H1 (cell line): ENCODE data around the gene VIPR1. TPM values are rescaled to one million over a fixed set of nuclear protein-coding genes. Genes with fewer than 3 reads are reported as not detected.

Experiments
- CTCF ChIA-PET: fragments of 300-600 bp; sonication (Branson Sonifier 250); formaldehyde crosslinking; loops from one replicate; lab custom pipeline; 2021; ENCODE audit not compliant: partially characterized antibody; lab: Charles Lee
- POLR2A ChIA-PET: fragments of 300-600 bp; sonication (Branson Sonifier 250); formaldehyde crosslinking; loops from one replicate; lab custom pipeline; 2021; ENCODE audit warnings: inconsistent platforms; ENCODE audit not compliant: partially characterized antibody; lab: Charles Lee
- DNase-seq, 2 experiments: peaks; one replicate each; pipeline versions ENCODE4 v3.0.0 to v3.0.0-alpha.2; 2010 to 2022; ENCODE audit warnings: low spot score in 2 of 2, low read depth in 1 of 2, mixed read lengths in 1 of 2
- FAIRE-seq: peaks from 2 replicates; lab custom pipeline; 2011; peaks lifted over from hg19 to GRCh38; lab: Jason Lieb, UNC
- H2AFZ ChIP-seq: 2 replicates; pipeline ENCODE4 v1.8.1; 2012; ENCODE audit warnings: low read length, inconsistent platforms
- H2AK5ac ChIP-seq: 2 replicates; pipeline ENCODE4 v1.6.1; 2013; ENCODE audit warnings: low read depth, low read length
- H2BK120ac ChIP-seq: replicated peaks from 2 replicates; pipeline ENCODE3; 2013; ENCODE audit warnings: low read depth, low read length, inconsistent platforms
- H2BK12ac ChIP-seq: 2 replicates; pipeline ENCODE4 v1.6.1; 2013; ENCODE audit warnings: low read depth, low read length
- H2BK15ac ChIP-seq: 2 replicates; pipeline ENCODE4 v1.6.1; 2013; ENCODE audit warnings: low read length
- H2BK20ac ChIP-seq: 2 replicates; pipeline ENCODE4 v1.6.1; 2013; ENCODE audit warnings: low read length
- H2BK5ac ChIP-seq: 2 replicates; pipeline ENCODE4 v1.6.1; 2013; ENCODE audit warnings: low read depth, low read length
- H3K14ac ChIP-seq: 2 replicates; pipeline ENCODE4 v1.6.1; 2013; ENCODE audit warnings: inconsistent platforms; ENCODE audit not compliant: insufficient read length
- H3K18ac ChIP-seq: 2 replicates; pipeline ENCODE4 v1.6.1; 2013; ENCODE audit warnings: low read length; ENCODE audit errors: extremely low read depth
- H3K23ac ChIP-seq: 2 replicates; pipeline ENCODE4 v1.6.1; 2013; ENCODE audit warnings: inconsistent platforms; ENCODE audit not compliant: insufficient read length
- H3K23me2 ChIP-seq: 2 replicates; pipeline ENCODE4 v1.6.1; 2013; ENCODE audit warnings: low read depth, low read length
- H3K27ac ChIP-seq: 2 replicates; pipeline ENCODE4 v1.6.1; 2011; ENCODE audit warnings: low read depth, low read length, inconsistent platforms
- H3K27me3 ChIP-seq, 4 experiments: replicated peaks in 1 of 4; 1 replicate in 1 of 4; 2 replicates in 3 of 4; pipeline versions ENCODE4 v1.6.1 to v1.8.1; 2011 to 2013; ENCODE audit warnings: low read length in 3 of 4, mild to moderate bottlenecking in 3 of 4, inconsistent platforms in 2 of 4, mixed read lengths in 2 of 4, moderate library complexity in 1 of 4; ENCODE audit not compliant: control insufficient read depth in 3 of 4, insufficient read depth in 3 of 4; ENCODE audit errors: extremely low read depth in 1 of 4
- H3K36me3 ChIP-seq, 4 experiments: 2 replicates each; pipeline versions ENCODE4 v1.6.1 to v1.8.1; 2011 to 2013; ENCODE audit warnings: mild to moderate bottlenecking in 4 of 4, low read length in 3 of 4, moderate library complexity in 2 of 4, control low read depth in 1 of 4, inconsistent platforms in 1 of 4; ENCODE audit not compliant: insufficient read depth in 4 of 4, control insufficient read depth in 2 of 4
- H3K4ac ChIP-seq: replicated peaks from 2 replicates; pipeline ENCODE3; 2013; ENCODE audit warnings: low read length, low read depth, mixed read lengths, inconsistent platforms; ENCODE audit not compliant: insufficient read length
- H3K4me1 ChIP-seq, 4 experiments: replicated peaks in 1 of 4; 1 replicate in 1 of 4; 2 replicates in 3 of 4; pipeline versions ENCODE4 v1.6.1 to v1.8.1; 2011 to 2013; ENCODE audit warnings: low read length in 3 of 4, inconsistent platforms in 2 of 4, mixed read lengths in 1 of 4; ENCODE audit not compliant: insufficient read depth in 4 of 4, control insufficient read depth in 3 of 4
- H3K4me2 ChIP-seq, 2 experiments: 2 replicates each; pipeline versions ENCODE4 v1.6.1 to v1.8.1; 2011 to 2013; ENCODE audit warnings: low read depth in 2 of 2, low read length in 2 of 2, control low read depth in 1 of 2, inconsistent platforms in 1 of 2, mild to moderate bottlenecking in 1 of 2; ENCODE audit not compliant: insufficient read depth in 1 of 2
- H3K4me3 ChIP-seq, 4 experiments: fragments of 200-600, 300-600 bp in 1 of 4; sonication (generic), shearing (Covaris generic), sonication (Bioruptor Twin) in 1 of 4; 2 replicates each; pipeline versions ENCODE4 v1.5.1 to v1.8.1; 2011 to 2016; ENCODE audit warnings: low read length in 4 of 4, low read depth in 3 of 4, control low read depth in 2 of 4, inconsistent platforms in 2 of 4, mild to moderate bottlenecking in 2 of 4, mixed read lengths in 1 of 4, moderate library complexity in 1 of 4; ENCODE audit not compliant: insufficient read depth in 2 of 4; ENCODE audit errors: extremely low read depth in 1 of 4
- H3K56ac ChIP-seq: replicated peaks from 2 replicates; pipeline ENCODE3; 2013; ENCODE audit warnings: low read depth, mild to moderate bottlenecking, mixed read lengths, low read length, inconsistent platforms; ENCODE audit not compliant: insufficient read length
- H3K79me1 ChIP-seq: 2 replicates; pipeline ENCODE4 v1.6.1; 2013; ENCODE audit warnings: low read depth, low read length, control low read depth
- H3K79me2 ChIP-seq, 2 experiments: 2 replicates each; pipeline versions ENCODE4 v1.6.1 to v1.8.1; 2012 to 2013; ENCODE audit warnings: low read length in 2 of 2, mild to moderate bottlenecking in 2 of 2, inconsistent platforms in 1 of 2; ENCODE audit not compliant: insufficient read depth in 2 of 2, control insufficient read depth in 1 of 2
- H3K9ac ChIP-seq, 4 experiments: replicated peaks in 1 of 4; 1 replicate in 1 of 4; 2 replicates in 3 of 4; pipeline versions ENCODE4 v1.6.1 to v1.8.1; 2011 to 2013; ENCODE audit warnings: low read depth in 3 of 4, low read length in 3 of 4, control low read depth in 2 of 4, mild to moderate bottlenecking in 2 of 4, moderate library complexity in 2 of 4, inconsistent platforms in 1 of 4; ENCODE audit errors: extremely low read depth in 1 of 4
- H3K9me3 ChIP-seq, 2 experiments: 2 replicates each; pipeline versions ENCODE4 v1.6.1 to v1.8.1; 2012 to 2013; ENCODE audit warnings: mild to moderate bottlenecking in 2 of 2, moderate library complexity in 2 of 2, control low read depth in 1 of 2, inconsistent platforms in 1 of 2, low read depth in 1 of 2, low read length in 1 of 2, mixed read lengths in 1 of 2; ENCODE audit not compliant: insufficient read depth in 2 of 2
- H4K20me1 ChIP-seq, 2 experiments: replicated peaks in 1 of 2; 2 replicates each; pipeline versions ENCODE3 to v1.8.1; 2011 to 2013; ENCODE audit warnings: inconsistent platforms in 2 of 2, low read length in 2 of 2, mild to moderate bottlenecking in 1 of 2; ENCODE audit not compliant: insufficient read depth in 2 of 2, control insufficient read depth in 1 of 2
- H4K5ac ChIP-seq: 2 replicates; pipeline ENCODE4 v1.6.1; 2013; ENCODE audit warnings: low read length, low read depth, mixed read lengths, inconsistent platforms; ENCODE audit not compliant: insufficient read length
- H4K8ac ChIP-seq: 2 replicates; pipeline ENCODE4 v1.8.0; 2013; ENCODE audit warnings: mild to moderate bottlenecking, moderate library complexity, low read length, inconsistent platforms; ENCODE audit not compliant: insufficient read depth; ENCODE audit errors: extremely low read depth
- H4K91ac ChIP-seq: replicated peaks from 2 replicates; pipeline ENCODE3; 2013; ENCODE audit warnings: low read length, mixed read lengths, inconsistent platforms; ENCODE audit not compliant: insufficient read length
- SP1 ChIP-seq: IDR thresholded peaks from 2 replicates; pipeline ENCODE4 v1.6.1; 2011; ENCODE audit warnings: low read depth, low read length
- SP2 ChIP-seq: IDR thresholded peaks from 2 replicates; pipeline ENCODE4 v1.6.1; 2012; ENCODE audit warnings: mild to moderate bottlenecking, low read length, inconsistent platforms
- WGBS, 2 experiments: shearing (Covaris generic) in 1 of 2; methylation state at CpG; one replicate each; pipeline versions ENCODE4 v1.1.6 to v1.1.7; 2013 to 2015; ENCODE audit warnings: low lambda C conversion rate in 2 of 2, mixed read lengths in 2 of 2, inconsistent platforms in 1 of 2, low coverage in 1 of 2, missing lambda C conversion rate in 1 of 2; ENCODE audit not compliant: insufficient replicate concordance in 2 of 2, insufficient coverage in 1 of 2, insufficient read length in 1 of 2; ENCODE audit errors: extremely low coverage in 1 of 2, missing lambda C conversion rate in 1 of 2; 5-methylcytosine and 5-hydroxymethylcytosine counted together
- polyA plus RNA-seq, 7 experiments: library from polyadenylated mRNA; depleted of rRNA in 3 of 7; stranded (reverse) in 5 of 7; unstranded in 2 of 7; fragments of >200 nt in 5 of 7; fragments of 200-250 nt in 2 of 7; gene quantifications; 1 replicate in 5 of 7; 2 replicates in 1 of 7; 4 replicates in 1 of 7; pipeline versions ENCODE4 v1.2.1 to v1.2.3, GENCODE V29; 2011 to 2013; ENCODE audit warnings: missing spikeins in 2 of 7, mixed read lengths in 2 of 7
- total RNA-seq: library from RNA; stranded (reverse); fragmentation: NEBNext Ultra II Directional; extraction: Animal tissue kit (Norgen Biotek cat#: 25700); gene quantifications from 2 replicates; pipeline ENCODE4 v1.2.1, GENCODE V29; 2021
- TF ChIP-seq, protein P1 (sequence below): IDR thresholded peaks from 2 replicates; pipeline ENCODE4 v1.6.1; 2012; ENCODE audit warnings: inconsistent platforms

The VIPR1 gene
- total and polyA plus RNA-seq, 2 of the 8 experiments (the other 6 are each of a cell fraction or from before 2014, with no cell fraction given) = 7.8 to 10.1 TPM

DNA sequence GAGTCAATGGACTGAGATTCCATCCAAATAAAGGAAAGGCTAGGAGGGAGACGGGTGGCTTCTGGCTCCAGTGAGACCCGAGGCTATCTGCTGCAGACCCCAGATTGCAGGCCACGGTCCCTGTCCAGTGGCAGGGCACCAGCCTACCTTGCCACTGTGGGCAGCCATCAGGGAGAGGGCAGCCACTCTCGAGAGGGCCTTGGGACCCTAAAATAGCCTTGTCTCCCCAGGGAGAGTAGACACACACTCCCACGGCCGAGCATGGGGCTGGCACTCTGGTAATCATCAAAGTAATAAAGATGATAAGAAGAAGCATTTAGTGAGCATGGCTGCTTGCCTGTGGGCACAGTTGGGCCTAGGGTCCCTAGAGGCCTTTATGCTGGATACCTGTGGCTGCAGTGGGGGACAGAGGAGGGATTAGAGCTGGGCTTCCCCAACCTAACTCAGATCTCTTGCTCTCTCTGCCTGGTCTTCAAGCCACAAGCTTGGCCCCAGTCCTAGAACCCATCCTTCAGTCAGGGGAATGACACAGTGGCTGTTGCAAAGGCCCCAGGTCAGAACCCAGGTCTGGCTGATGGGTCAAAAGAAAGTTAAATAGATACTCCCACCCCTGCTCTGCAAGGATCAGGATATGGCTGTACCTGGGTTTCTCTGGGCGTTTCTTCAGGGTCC lies 9.2 kb upstream of the VIPR1 start:
- TF ChIP-seq, protein P1, sequence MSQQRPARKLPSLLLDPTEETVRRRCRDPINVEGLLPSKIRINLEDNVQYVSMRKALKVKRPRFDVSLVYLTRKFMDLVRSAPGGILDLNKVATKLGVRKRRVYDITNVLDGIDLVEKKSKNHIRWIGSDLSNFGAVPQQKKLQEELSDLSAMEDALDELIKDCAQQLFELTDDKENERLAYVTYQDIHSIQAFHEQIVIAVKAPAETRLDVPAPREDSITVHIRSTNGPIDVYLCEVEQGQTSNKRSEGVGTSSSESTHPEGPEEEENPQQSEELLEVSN = no peak
- TF ChIP-seq SP1 = no peak
- TF ChIP-seq SP2 = no peak
- H4K8ac ChIP-seq = no peak overlapping the region
- ChIA-PET CTCF (interaction anchor here (0.7 kb wide), 2 partner anchors 16 to 246 kb away, joined by 3 read pairs; no protein-coding TSS in a partner anchor), POLR2A (no interaction called here)
- no peak overlapping the region for H3K27ac ChIP-seq
- H2BK12ac ChIP-seq = no peak overlapping the region
- no peak overlapping the region for H3K56ac ChIP-seq
- no peak overlapping the region for H2BK15ac ChIP-seq
- no peak overlapping the region for H3K4ac ChIP-seq
- no peak overlapping the region for H2BK5ac ChIP-seq
- H3K23me2 ChIP-seq = no peaks in the 10 kb centered on the region
- H3K9me3 ChIP-seq = no peaks in the 10 kb centered on the region
- WGBS, 2 experiments = 87% methylated on average over 7 of the region's 7 CpGs; no CpG with 5 or more reads in 1 of the 2 experiments
- H3K79me2 ChIP-seq = no peaks in the 10 kb centered on the region
- H3K4me2 ChIP-seq = no peak overlapping the region
- H3K79me1 ChIP-seq = no peaks in the 10 kb centered on the region
- no peak overlapping the region for H3K18ac ChIP-seq
- FAIRE-seq = no peak
- H2AFZ ChIP-seq = no peak overlapping the region
- peaks cover 0 to 4% (median 0%) of the 10 kb centered on the region in 4 experiments; a peak in 2 of 7 replicates for H3K27me3 ChIP-seq
- H4K5ac ChIP-seq = no peak overlapping the region
- H2BK120ac ChIP-seq = no peak overlapping the region
- H3K4me3 ChIP-seq = no peak overlapping the region
- no peak overlapping the region for H2AK5ac ChIP-seq
- no peak overlapping the region for H3K14ac ChIP-seq
- H3K23ac ChIP-seq = no peak overlapping the region
- no peak overlapping the region for H4K91ac ChIP-seq
- H3K4me1 ChIP-seq = peaks cover 0 to 4% (median 3%) of the 10 kb centered on the region in 4 experiments; a peak in 6 of 7 replicates
- peak in 1 of 2 experiments; percentile 30 for DNase-seq
- no peaks in the 10 kb centered on the region for H3K36me3 ChIP-seq
- no peaks in the 10 kb centered on the region for H4K20me1 ChIP-seq
- H3K9ac ChIP-seq = no peak overlapping the region
- H2BK20ac ChIP-seq = no peak overlapping the region
